HepG2 (cell line): ENCODE results near the gene CERT1.

Experiments
- ASH2L ChIP-seq: fragments of 300-600, 200-600 bp; sonication (generic); IDR thresholded peaks from 2 replicates; pipeline ENCODE4 v1.7.0; 2017; ENCODE audit warnings: low read depth, mild to moderate bottlenecking, moderate library complexity, mixed read lengths, low read length; ENCODE audit not compliant: insufficient read length
- CREB1 ChIP-seq, 2 experiments: fragments of 450-650 bp in 1 of 2; IDR thresholded peaks; 2 replicates each; pipeline ENCODE4 v1.6.1; 2016 to 2017; ENCODE audit warnings: control low read depth in 1 of 2, mild to moderate bottlenecking in 1 of 2, missing compliant biosample characterization in 1 of 2, missing genetic modification characterization in 1 of 2
- CTCF ChIP-seq: sonication (generic); formaldehyde crosslinking; IDR thresholded peaks from 2 replicates; pipeline ENCODE4 v1.5.0; 2020; ENCODE audit warnings: mild to moderate bottlenecking, missing genetic modification reagents, moderate library complexity
- EHMT2 ChIP-seq: fragments of 200-600 bp; sonication (generic); IDR thresholded peaks from 2 replicates; pipeline ENCODE4 v1.7.0; 2017; ENCODE audit warnings: antibody characterized with exemption, low read depth, low read length, borderline replicate concordance
- MYC ChIP-seq: sonication (generic); formaldehyde crosslinking; IDR thresholded peaks from 2 replicates; pipeline ENCODE4 v1.9.0; 2021; ENCODE audit warnings: missing genetic modification reagents, borderline replicate concordance
- RARG ChIP-seq: sonication (generic); formaldehyde crosslinking; IDR thresholded peaks from 2 replicates; pipeline ENCODE4 v1.4.0; 2020; ENCODE audit warnings: low read depth, mild to moderate bottlenecking, missing genetic modification reagents
- SMAD1 ChIP-seq: sonication (generic); formaldehyde crosslinking; IDR thresholded peaks from 2 replicates; pipeline ENCODE4 v1.4.0; 2020; ENCODE audit warnings: missing genetic modification reagents, low read depth, mild to moderate bottlenecking, borderline replicate concordance
- U2AF1 ChIP-seq: fragments of 200-400 bp; formaldehyde crosslinking; optimal IDR thresholded peaks from 2 replicates; pipeline ENCODE3; 2017; ENCODE audit warnings: mild to moderate bottlenecking, low read depth, low read length

- no peak for TF ChIP-seq MYC (CRISPR knock-in tag)
- TF ChIP-seq ASH2L: no peak
- TF ChIP-seq CREB1 (IDR thresholded peaks at IDR 0.05): no peak
- no peak for TF ChIP-seq CREB1 (CRISPR knock-in tag; IDR thresholded peaks at IDR 0.05)
- TF ChIP-seq CTCF (CRISPR knock-in tag): no peak
- no peak for TF ChIP-seq RARG (CRISPR knock-in tag)
- TF ChIP-seq EHMT2: no peak
- no peak for TF ChIP-seq U2AF1
- TF ChIP-seq SMAD1 (CRISPR knock-in tag): no peak
Observed at GRCh38 chr5:75366787-75367186, 144.6 kb downstream of the CERT1 start.
